GM12801 (cell line): Measurements from ENCODE around the gene RBM7.

Experiments
- CTCF ChIP-seq: IDR thresholded peaks from one replicate; pipeline ENCODE4 v1.5.1; 2011; ENCODE audit warnings: control low read depth; ENCODE audit not compliant: insufficient read length; ENCODE audit errors: extremely low read depth

RBM7 gene

GRCh38 chr11:114382509-114382908 lies 18.0 kb upstream of the RBM7 start:
- no peak for TF ChIP-seq CTCF

- no peak for TF ChIP-seq CTCF
Observed at GRCh38 chr11:114384487-114384886, 16.0 kb upstream of the RBM7 start.

- no peak for TF ChIP-seq CTCF
Observed at GRCh38 chr11:114386131-114386530, 14.3 kb upstream of the RBM7 start.

- TF ChIP-seq CTCF, result no peak
Observed at GRCh38 chr11:114386545-114386944, 13.9 kb upstream of the RBM7 start.

- TF ChIP-seq CTCF, result no peak
Observed at GRCh38 chr11:114392735-114393667, 7.5 kb upstream of the RBM7 start.

- no peak for TF ChIP-seq CTCF
Observed at GRCh38 chr11:114395736-114396135, 4.7 kb upstream of the RBM7 start.

GRCh38 chr11:114396916-114397315 lies 3.5 kb upstream of the RBM7 start:
- no peak for TF ChIP-seq CTCF
